NB4 (cell line): ENCODE data around the gene NOP53.
"Not testable (repeated sequence)": the region's sequence is repeated elsewhere in the genome, so short reads cannot be mapped to it uniquely, and the experiment has no call there.

Experiments used
- CTCF ChIP-seq: IDR thresholded peaks from one replicate; pipeline ENCODE4 v1.5.1; 2012; ENCODE audit warnings: low read depth, low read length
- MAX ChIP-seq: IDR thresholded peaks from 2 replicates; pipeline ENCODE4 v1.6.1; 2011; ENCODE audit warnings: low read depth, low read length
- MYC ChIP-seq: IDR thresholded peaks from 2 replicates; pipeline ENCODE4 v1.6.1; 2011; ENCODE audit warnings: low read depth, low read length
- POLR2A ChIP-seq: IDR thresholded peaks from 2 replicates; pipeline ENCODE4 v1.6.1; 2011; ENCODE audit warnings: mild to moderate bottlenecking; ENCODE audit not compliant: insufficient read length; ENCODE audit errors: extremely low read depth

- not testable (repeated sequence) for TF ChIP-seq CTCF, POLR2A, MAX, MYC
Measured at GRCh38 chr19:47787307-47787706, 42.0 kb downstream of the NOP53 start.
